Measurements from ENCODE around the gene GSTO1.

The GSTO1 gene

GRCh38 chr10:104277785-104278184, 23.1 kb downstream of the GSTO1 start:
- DNase-seq, result no peak

GRCh38 chr10:104279550-104280259, 25.0 kb downstream of the GSTO1 start:
- DNase-seq, result no peak

GRCh38 chr10:104281694-104282093, 27.0 kb downstream of the GSTO1 start:
- DNase-seq, result no peak

GRCh38 chr10:104284846-104285245, 30.2 kb downstream of the GSTO1 start:
- no peak for DNase-seq

GRCh38 chr10:104286939-104287338, 32.2 kb downstream of the GSTO1 start:
- no peak for DNase-seq

- DNase-seq, result no peak
Observed at GRCh38 chr10:104288355-104288754, 33.7 kb downstream of the GSTO1 start.

- peak in 13 of 14 donors; percentile 25 to 86 (median 74) for DNase-seq
Observed at GRCh38 chr10:104291439-104291951, 36.8 kb downstream of the GSTO1 start.

- DNase-seq, result no peak
Observed at GRCh38 chr10:104293011-104293410, 38.3 kb downstream of the GSTO1 start.

- no peak for DNase-seq
Observed at GRCh38 chr10:104293781-104294321, 39.2 kb downstream of the GSTO1 start.

- no peak for DNase-seq
Observed at GRCh38 chr10:104296687-104297436, 42.2 kb downstream of the GSTO1 start.

GRCh38 chr10:104297697-104298660, 43.3 kb downstream of the GSTO1 start:
- DNase-seq, result no peak

- DNase-seq, result no peak
Observed at GRCh38 chr10:104299031-104299904, 44.6 kb downstream of the GSTO1 start.

GRCh38 chr10:104300002-104300735, 45.5 kb downstream of the GSTO1 start:
- no peak for DNase-seq

- DNase-seq, result peak in 7 of 14 donors; percentile 23 to 88 (median 32)
Observed at GRCh38 chr10:104300736-104301292, 46.1 kb downstream of the GSTO1 start.

GRCh38 chr10:104301907-104302690, 47.4 kb downstream of the GSTO1 start:
- DNase-seq, result no peak

GRCh38 chr10:104303594-104304355, 49.1 kb downstream of the GSTO1 start:
- no peak for DNase-seq

GRCh38 chr10:104304356-104304745, 49.7 kb downstream of the GSTO1 start:
- DNase-seq, result no peak

GRCh38 chr10:104304927-104305326, 50.2 kb downstream of the GSTO1 start:
- DNase-seq, result no peak

GRCh38 chr10:104306897-104307296, 52.2 kb downstream of the GSTO1 start:
- DNase-seq, result no peak
